Neuron (in vitro differentiated cells): ENCODE results near the gene ZNF577.
A peak's percentile ranks its signal among the peaks of the same experiment; 100 is the strongest.

ENCODE experiments used
- H2AFZ ChIP-seq: one replicate; pipeline ENCODE4 v1.6.1; 2013; ENCODE audit warnings: low read depth, mild to moderate bottlenecking, inconsistent platforms, low read length, moderate library complexity
- H3K27me3 ChIP-seq: one replicate; pipeline ENCODE4 v1.6.1; 2013; ENCODE audit warnings: low read length; ENCODE audit not compliant: insufficient read depth
- H3K36me3 ChIP-seq: one replicate; pipeline ENCODE4 v1.6.1; 2013; ENCODE audit warnings: low read length; ENCODE audit not compliant: insufficient read depth
- H3K4me1 ChIP-seq: one replicate; pipeline ENCODE4 v1.6.1; 2013; ENCODE audit warnings: low read length; ENCODE audit not compliant: insufficient read depth
- H3K4me3 ChIP-seq: 2 replicates; pipeline ENCODE4 v1.5.1; 2013; ENCODE audit warnings: mild to moderate bottlenecking, low read length, moderate library complexity
- H3K9me3 ChIP-seq: one replicate; pipeline ENCODE4 v1.6.1; 2013; ENCODE audit warnings: low read length

The ZNF577 gene

DNA sequence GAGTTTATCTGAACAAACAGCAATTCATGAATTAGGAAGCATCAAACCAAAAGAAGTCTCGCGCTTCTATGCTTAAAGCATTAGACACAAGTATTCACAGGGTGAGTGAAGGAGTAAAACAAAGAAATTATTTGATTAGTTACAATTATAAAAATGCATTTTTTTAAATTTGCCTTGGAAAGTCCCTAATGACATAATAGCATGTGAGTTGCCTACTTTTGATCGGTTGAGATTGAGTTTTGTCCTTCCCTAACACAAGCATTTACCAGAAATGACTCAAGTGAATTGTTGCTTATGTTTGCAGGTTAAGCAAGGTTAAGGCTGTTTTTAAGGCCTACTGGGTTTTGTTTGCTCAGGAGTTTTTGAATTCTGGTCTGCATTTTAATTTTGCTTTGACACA, 17.5 kb upstream of the ZNF577 start:
- Histone ChIP-seq H3K27me3 (no peaks in the 10 kb centered on the region), H3K9me3 (peaks cover 34% of the 10 kb centered on the region), H2AFZ (peak overlapping the region; percentile 64), H3K4me3 (peak overlapping the region; percentile 81), H3K4me1 (peaks cover 9% of the 10 kb centered on the region), H3K36me3 (peaks cover 22% of the 10 kb centered on the region)

DNA sequence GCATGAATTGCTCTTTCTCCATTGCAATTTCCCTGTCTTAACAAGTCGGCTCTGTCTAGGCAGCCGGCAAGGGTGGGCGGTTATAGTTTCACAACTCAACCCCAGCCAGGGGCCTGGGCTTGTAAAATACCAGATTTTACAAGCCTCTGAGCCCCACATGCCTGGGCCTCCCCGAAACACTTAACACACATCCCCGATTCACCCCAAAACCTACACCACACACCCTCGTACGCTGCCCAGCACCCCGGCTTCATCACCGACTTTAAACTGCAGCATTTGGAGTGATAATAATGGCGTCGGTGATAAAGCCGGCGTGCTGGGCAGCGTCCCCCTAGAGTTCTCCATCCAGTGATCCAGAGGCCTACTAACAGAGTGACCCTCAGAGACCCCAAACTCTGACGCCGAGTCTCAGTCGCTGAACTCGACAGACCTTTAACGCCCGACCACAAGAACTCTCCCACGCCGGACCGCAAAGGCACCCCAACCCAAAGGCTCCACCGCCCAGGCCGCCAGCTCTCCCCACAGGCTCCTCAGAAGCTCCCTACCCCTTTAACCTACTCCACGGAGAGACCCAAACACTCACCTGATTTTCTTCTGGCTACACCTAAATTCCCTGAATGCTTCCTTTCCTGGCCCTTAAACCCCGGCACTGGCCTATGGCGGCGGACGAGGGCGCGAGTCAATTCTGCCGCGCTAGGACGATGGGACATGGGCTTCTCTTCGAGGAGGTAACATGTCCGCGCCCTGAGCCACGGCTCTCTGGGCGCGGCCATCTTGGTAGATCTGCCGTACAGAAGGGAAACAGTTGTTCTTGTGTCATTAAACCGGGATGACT, 16.8 kb upstream of the ZNF577 start, which contains the start of gene ZNF649:
ZNF649 (minus strand) TSS at position 687 of the 835 bp plus-strand sequence. CDS start 4,910 bp downstream, outside the sequence.
- Histone ChIP-seq H3K36me3 (peaks cover 28% of the 10 kb centered on the region), H3K4me3 (peak within 1 kb of the TSS; percentile 81), H3K9me3 (peaks cover 40% of the 10 kb centered on the region), H3K4me1 (peaks cover 9% of the 10 kb centered on the region), H2AFZ (peak within 1 kb of the TSS; percentile 64), H3K27me3 (no peaks in the 10 kb centered on the region)

DNA sequence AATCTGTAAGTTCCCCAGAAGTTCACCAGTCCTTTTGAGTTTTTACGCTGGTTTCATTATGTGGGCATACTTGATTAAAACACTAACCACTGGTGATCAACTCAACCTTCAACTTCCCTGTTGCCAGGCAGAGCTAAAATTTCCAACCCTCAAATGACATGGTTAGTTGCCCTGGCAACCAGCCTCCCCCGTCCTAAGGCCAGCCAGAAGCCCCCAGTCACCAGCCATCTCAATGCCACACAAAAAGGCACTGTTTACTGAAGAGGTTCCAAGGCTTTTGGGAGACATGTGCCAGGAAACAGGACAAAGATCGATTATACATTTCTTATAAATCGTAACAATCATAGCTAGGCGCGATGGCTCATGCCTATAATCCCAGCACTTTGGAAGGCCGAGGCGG, 15.4 kb upstream of the ZNF577 start:
- H3K36me3 ChIP-seq = peaks cover 42% of the 10 kb centered on the region
- H3K9me3 ChIP-seq = peaks cover 50% of the 10 kb centered on the region
- H3K4me1 ChIP-seq = peaks cover 9% of the 10 kb centered on the region
- no peak overlapping the region for H2AFZ ChIP-seq
- no peaks in the 10 kb centered on the region for H3K27me3 ChIP-seq
- peak overlapping the region; percentile 81 for H3K4me3 ChIP-seq

DNA sequence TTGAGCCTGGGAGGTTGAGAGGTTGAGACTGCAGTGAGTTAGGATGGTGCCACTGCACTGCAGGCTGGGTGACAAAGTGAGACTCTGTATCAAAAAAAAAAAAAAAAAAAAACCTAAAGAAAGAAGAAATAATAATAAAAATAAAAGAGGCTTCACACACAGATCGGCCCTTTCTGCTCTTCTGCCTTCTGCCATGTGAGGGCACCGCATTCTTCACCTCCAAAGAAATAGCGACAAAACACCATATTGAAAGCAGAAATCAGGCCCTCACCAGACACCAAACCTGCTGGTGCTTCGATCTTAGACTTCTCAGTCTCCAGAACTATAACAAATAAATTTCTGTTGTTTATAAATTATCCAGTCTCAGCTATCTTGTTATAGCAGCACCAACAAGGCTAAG, 14.1 kb upstream of the ZNF577 start:
- peaks cover 9% of the 10 kb centered on the region for H3K4me1 ChIP-seq
- H3K4me3 ChIP-seq = no peak overlapping the region
- peaks cover 55% of the 10 kb centered on the region for H3K36me3 ChIP-seq
- H2AFZ ChIP-seq = no peak overlapping the region
- H3K9me3 ChIP-seq = peaks cover 58% of the 10 kb centered on the region
- no peaks in the 10 kb centered on the region for H3K27me3 ChIP-seq

DNA sequence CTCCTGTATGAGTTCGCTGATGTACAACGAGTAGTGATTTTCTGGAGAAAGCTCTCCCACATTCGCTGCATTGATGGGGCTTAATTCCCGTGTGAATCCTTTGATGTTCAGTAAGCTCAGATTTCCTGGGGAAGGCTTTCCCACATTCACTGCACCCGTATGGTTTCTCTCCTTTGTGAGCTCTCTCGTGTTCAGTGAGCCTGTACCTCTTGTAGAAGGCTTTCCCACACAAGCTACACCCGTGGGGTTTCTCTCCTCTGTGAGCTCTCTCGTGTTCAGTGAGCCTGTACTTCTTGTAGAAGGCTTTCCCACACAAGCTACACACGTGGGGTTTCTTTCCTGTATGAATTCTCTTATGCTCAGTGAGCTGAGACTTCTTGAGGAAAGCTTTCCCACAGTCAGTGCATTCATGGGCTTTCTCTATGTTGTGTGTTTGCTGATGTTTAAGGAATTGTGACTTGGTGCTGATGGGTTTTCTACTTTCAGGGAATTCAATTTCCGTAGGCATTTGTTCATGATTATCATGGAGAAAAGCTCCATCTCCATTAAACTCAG, 3.5 kb upstream of the ZNF577 start:
- Histone ChIP-seq H3K36me3 (peaks cover 65% of the 10 kb centered on the region), H3K27me3 (no peaks in the 10 kb centered on the region), H3K4me3 (no peak overlapping the region), H2AFZ (no peak overlapping the region), H3K9me3 (peaks cover 52% of the 10 kb centered on the region), H3K4me1 (peaks cover 3% of the 10 kb centered on the region)

DNA sequence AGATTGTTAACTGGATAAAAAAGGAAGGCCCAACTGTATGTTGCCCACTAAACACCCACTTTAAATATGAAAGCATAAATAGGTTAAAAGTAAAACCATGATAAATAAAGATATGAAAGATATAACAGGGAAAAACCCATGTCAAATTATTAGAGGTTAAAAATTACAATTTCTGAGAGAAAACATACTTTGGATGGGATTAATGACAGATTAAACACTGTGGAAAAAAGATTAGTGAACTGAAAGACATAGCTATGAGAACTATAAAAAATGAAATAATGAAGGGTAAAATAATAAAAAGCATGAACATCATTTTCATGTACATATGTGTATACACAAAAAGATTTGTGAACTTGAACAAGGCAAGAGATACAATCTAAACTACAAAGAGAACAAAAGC, 2.2 kb upstream of the ZNF577 start:
- Histone ChIP-seq H3K36me3 (peaks cover 53% of the 10 kb centered on the region), H3K27me3 (no peaks in the 10 kb centered on the region), H3K4me3 (no peak overlapping the region), H2AFZ (no peak overlapping the region), H3K9me3 (peaks cover 44% of the 10 kb centered on the region), H3K4me1 (peaks cover 3% of the 10 kb centered on the region)

DNA sequence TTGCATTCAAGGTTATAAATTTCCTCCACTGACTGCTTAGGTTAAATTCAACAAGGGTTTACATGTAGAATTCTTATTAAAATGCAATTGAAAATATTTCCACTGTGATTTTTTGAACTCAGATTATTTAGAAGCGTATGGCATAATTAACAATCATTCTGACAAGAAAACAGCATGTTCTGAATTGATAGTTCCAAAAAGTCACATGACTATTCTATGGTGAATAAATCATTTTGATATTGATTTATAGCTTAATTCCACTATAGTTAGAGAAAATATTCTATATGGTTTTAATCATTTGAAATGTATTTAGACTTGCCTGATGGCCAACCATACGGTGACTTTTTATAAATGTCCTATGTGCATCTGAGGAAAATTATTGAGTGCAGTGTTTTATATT, 3.0 kb downstream of the ZNF577 start:
- no peaks in the 10 kb centered on the region for H3K27me3 ChIP-seq
- H2AFZ ChIP-seq = no peak overlapping the region
- H3K36me3 ChIP-seq = peaks cover 20% of the 10 kb centered on the region
- H3K4me1 ChIP-seq = peaks cover 3% of the 10 kb centered on the region
- H3K4me3 ChIP-seq = no peak overlapping the region
- peaks cover 31% of the 10 kb centered on the region for H3K9me3 ChIP-seq

DNA sequence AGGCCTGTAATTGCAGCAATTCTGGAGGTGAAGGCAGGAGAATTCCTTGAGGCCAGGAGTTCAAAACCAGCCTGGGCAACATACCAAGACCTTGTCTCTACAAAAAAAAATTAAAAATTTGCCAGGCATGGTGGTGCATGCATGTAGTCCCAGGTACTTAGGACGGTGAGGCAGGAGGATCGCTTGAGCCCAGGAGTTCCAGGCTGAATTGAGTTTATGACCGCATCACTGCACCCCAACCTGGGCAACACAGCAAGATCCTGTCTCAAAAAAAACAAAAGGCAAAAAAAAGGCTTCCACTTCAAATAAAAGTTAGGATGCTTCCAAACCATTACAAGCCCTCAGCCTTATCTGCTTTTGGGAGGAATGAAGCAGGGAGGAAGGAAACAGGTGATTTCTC, 5.2 kb downstream of the ZNF577 start:
- Histone ChIP-seq H3K36me3 (peaks cover 22% of the 10 kb centered on the region), H3K4me1 (peaks cover 3% of the 10 kb centered on the region), H2AFZ (no peak overlapping the region), H3K4me3 (no peak overlapping the region), H3K9me3 (peaks cover 34% of the 10 kb centered on the region), H3K27me3 (no peaks in the 10 kb centered on the region)

DNA sequence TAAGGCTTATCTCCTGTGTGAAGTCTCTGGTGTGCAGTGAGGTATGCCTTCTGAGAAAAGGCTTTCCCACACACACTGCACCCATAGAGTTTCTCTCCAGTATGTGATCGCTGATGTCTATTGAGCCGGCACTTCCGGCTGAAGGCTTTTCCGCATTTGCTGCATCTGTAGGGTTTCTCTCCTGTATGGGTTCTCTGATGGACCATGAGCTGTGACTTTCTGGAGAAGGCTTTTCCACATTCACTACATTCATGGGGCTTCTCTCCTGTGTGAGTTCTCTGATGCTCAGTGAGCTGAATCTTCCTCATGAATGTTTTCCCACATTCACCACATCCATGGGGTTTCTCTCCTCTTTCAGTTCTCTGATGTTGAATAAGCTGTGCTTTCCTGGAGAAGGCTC, 14.7 kb downstream of the ZNF577 start:
- Histone ChIP-seq H3K4me3 (no peak overlapping the region), H3K36me3 (peaks cover 71% of the 10 kb centered on the region), H2AFZ (no peak overlapping the region)

DNA sequence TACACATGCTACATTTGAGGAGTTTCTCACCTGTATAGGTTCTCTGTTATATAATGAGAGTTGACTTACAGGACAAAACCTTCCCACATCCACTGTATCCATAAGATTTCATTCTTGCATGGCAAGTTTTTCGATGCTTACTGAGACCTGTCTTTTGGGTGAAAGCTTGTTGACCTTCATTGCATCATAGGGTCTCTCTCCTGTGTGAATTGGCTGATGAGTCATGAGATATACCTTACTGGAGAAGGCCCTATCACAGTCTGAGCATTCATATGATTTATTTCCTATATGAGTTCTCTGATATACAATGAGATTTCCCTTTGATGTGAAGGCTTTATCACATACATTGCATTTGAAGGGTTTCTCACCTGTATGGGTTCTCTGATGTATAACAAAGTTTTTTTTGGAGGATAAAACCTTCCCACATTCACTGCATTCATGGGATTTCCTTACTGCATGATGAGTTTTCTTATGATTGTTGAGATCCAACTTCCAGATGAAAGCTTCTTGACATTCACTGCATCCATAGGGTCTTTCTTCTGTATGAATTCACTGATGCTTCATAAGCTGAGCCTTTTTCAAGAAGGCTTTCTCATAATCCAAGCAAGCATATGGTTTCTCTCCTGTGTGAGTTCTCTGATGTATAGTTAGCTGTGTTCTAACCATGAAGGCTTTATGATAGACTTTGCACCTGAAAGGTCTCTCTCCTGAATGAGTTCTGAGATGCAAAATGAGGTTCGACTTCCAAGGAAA, 25.7 kb downstream of the ZNF577 start:
- Histone ChIP-seq H2AFZ (no peak overlapping the region), H3K27me3 (no peaks in the 10 kb centered on the region), H3K4me1 (no peaks in the 10 kb centered on the region), H3K9me3 (peaks cover 49% of the 10 kb centered on the region), H3K4me3 (no peak overlapping the region), H3K36me3 (peaks cover 10% of the 10 kb centered on the region)

More for the DNA sequence above, 14.7 kb downstream of the ZNF577 start:
- Histone ChIP-seq H3K27me3 (no peaks in the 10 kb centered on the region), H3K4me1 (no peaks in the 10 kb centered on the region), H3K9me3 (peaks cover 79% of the 10 kb centered on the region)

DNA sequence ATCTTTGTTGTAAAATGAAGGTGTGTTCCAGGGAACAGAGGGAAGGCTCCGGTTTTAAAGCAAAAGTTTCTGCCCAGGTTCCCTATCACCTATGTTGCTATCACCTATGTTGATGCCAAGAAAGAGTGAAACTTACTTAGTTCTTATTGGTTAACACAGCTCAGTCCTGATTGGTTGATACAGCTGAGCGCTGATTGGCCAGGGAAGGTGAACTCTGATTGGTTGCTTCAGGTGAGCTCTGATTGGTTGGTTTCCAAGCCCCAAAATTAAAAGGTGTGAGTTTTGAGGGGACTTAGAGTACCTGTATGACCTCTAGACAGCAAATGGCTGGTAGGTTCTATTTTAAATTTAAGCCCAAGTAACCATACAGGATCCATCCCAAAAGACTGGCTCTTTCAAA, 50.6 kb downstream of the ZNF577 start:
- H3K27me3 ChIP-seq = no peaks in the 10 kb centered on the region
- H3K4me3 ChIP-seq = no peak overlapping the region
- no peak overlapping the region for H2AFZ ChIP-seq
- H3K4me1 ChIP-seq = no peaks in the 10 kb centered on the region
- no peaks in the 10 kb centered on the region for H3K36me3 ChIP-seq
- peaks cover 2% of the 10 kb centered on the region for H3K9me3 ChIP-seq

DNA sequence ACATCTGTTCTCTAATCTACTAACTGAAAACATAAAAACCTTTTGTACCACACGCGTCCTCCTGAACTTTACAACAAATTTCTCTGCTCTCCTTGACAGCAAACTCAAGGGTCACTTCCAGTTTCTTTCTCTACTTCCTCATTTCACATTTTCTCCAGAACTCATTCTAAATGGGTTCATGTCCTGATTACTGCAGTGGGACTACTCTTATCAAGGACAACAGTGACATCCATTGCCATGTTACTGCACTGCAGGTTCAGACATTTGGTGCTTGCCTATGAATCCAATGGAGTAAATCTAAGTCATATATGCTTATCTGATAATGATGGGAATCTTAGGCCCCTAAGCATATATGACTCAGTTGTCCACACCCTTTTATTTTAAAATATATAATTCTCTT, 57.5 kb downstream of the ZNF577 start:
- Histone ChIP-seq H3K9me3 (peaks cover 3% of the 10 kb centered on the region), H3K27me3 (no peaks in the 10 kb centered on the region), H3K4me1 (no peaks in the 10 kb centered on the region), H3K36me3 (no peaks in the 10 kb centered on the region), H3K4me3 (no peak overlapping the region), H2AFZ (no peak overlapping the region)
